Chondrocyte (in vitro differentiated cells): Measurements from ENCODE around the gene RPS6KB2. TPM values are rescaled to one million over a fixed set of nuclear protein-coding genes. Genes with fewer than 3 reads are reported as not detected.

Experiments used
- DNase-seq: peaks from one replicate; pipeline ENCODE4 v3.0.0; 2021; ENCODE audit warnings: mixed read lengths, low spot score
- H3K27ac Mint-ChIP-seq: one replicate; pipeline ENCODE4 v1.8.0; 2021; ENCODE audit warnings: mild to moderate bottlenecking, moderate library complexity, mixed read lengths; ENCODE audit not compliant: unreplicated experiment
- H3K27me3 Mint-ChIP-seq: 2 replicates; pipeline ENCODE4 v1.8.0; 2021; ENCODE audit warnings: low read depth, mixed read lengths
- H3K36me3 Mint-ChIP-seq: 2 replicates; pipeline ENCODE4 v1.8.0; 2021; ENCODE audit warnings: low read depth, mixed read lengths
- H3K4me1 Mint-ChIP-seq: 2 replicates; pipeline ENCODE4 v1.8.0; 2021; ENCODE audit warnings: low read depth, mild to moderate bottlenecking, mixed read lengths
- H3K4me3 Mint-ChIP-seq: one replicate; pipeline ENCODE4 v1.8.0; 2021; ENCODE audit warnings: mild to moderate bottlenecking, moderate library complexity, mixed read lengths; ENCODE audit not compliant: unreplicated experiment
- H3K9me3 Mint-ChIP-seq: 2 replicates; pipeline ENCODE4 v1.8.0; 2021; ENCODE audit warnings: low read depth, mixed read lengths
- total RNA-seq: library from RNA; stranded (reverse); gene quantifications from 3 replicates; pipeline ENCODE4 v1.2.1, GENCODE V29; 2021
- TF ChIP-seq, protein P1 (sequence below): fragments of 200-600 bp; sonication (generic); IDR thresholded peaks from 2 replicates; pipeline ENCODE4 v1.5.0; 2021; ENCODE audit warnings: antibody characterized with exemption, mild to moderate bottlenecking, moderate library complexity

Gene RPS6KB2
- total RNA-seq, 1 donor from 2014 or later: 42.3 TPM

DNA sequence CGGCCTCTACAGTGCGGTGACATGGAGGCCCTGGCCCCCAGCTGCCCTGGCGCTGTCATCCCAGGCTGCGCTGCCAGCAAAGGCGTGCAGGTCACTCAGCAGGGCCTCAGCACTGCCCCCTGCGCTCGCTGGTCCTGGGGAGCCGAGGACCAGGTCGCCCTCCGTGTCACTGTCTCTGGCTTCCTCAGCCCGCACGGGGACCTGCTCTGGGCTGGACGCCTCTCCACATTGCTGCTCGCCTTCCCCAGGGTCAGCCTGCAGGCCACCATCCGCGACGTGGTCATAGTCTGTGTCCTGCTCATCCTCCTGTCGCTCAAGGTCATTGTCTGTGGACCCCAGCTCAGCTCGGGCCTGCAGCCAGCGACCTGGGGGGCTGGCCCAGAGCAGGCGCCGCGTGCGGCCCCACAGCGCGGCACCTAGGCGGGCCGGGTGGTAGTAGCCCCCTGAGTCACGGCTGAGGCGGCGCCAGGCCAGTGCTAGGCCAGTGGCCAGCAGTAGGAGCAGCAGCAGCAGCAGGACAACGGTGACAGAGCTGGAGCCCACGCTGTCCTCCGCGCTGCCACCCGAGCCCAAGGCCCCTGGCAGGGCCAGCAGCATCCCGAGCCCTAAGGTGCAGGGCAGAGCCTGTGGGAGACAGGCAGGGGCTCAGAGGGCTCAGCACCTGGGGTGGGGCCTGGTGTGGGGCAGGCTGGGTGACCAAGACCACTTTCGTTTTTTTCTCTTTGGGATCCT lies 7.6 kb downstream of the RPS6KB2 start:
- TF ChIP-seq, protein P1, sequence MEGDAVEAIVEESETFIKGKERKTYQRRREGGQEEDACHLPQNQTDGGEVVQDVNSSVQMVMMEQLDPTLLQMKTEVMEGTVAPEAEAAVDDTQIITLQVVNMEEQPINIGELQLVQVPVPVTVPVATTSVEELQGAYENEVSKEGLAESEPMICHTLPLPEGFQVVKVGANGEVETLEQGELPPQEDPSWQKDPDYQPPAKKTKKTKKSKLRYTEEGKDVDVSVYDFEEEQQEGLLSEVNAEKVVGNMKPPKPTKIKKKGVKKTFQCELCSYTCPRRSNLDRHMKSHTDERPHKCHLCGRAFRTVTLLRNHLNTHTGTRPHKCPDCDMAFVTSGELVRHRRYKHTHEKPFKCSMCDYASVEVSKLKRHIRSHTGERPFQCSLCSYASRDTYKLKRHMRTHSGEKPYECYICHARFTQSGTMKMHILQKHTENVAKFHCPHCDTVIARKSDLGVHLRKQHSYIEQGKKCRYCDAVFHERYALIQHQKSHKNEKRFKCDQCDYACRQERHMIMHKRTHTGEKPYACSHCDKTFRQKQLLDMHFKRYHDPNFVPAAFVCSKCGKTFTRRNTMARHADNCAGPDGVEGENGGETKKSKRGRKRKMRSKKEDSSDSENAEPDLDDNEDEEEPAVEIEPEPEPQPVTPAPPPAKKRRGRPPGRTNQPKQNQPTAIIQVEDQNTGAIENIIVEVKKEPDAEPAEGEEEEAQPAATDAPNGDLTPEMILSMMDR: no peak
- Mint-ChIP-seq H3K9me3 (no peaks in the 10 kb centered on the region), H3K4me3 (no peak overlapping the region), H3K36me3 (no peaks in the 10 kb centered on the region), H3K4me1 (peaks cover 16% of the 10 kb centered on the region), H3K27me3 (no peaks in the 10 kb centered on the region), H3K27ac (no peak overlapping the region)
- peak; percentile 92 for DNase-seq

DNA sequence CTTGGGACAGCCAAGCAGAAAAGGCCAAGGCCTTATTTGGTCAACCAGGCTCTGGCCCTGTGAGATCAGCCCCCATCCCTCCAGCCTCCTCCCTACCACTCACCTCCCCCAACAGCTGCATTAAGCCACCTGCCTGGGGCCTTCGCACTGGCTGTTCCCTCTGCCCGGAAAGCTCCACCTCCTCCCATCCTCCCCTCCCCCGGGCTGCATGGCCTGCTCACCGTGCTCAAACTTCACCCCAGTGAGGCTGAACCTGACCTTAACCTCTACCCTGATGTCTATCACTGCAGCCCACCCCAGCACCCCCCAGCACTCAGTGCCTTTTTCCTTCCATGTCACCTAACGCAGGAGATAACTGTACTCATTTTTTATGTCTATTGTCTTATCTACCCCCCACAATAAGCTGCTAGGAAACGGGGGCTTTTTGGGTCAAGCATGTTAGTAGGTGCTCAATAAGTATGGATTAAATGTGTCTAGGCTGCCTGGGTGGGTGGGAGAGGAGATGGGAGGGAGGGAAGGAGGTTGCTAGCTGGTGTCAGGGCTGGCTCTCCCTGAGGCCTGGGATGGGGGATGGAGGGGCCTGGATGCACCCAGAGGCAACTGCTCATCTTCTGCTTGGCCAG lies 8.3 kb downstream of the RPS6KB2 start:
- Mint-ChIP-seq H3K9me3 (no peaks in the 10 kb centered on the region), H3K4me3 (no peak overlapping the region), H3K27me3 (no peaks in the 10 kb centered on the region), H3K27ac (peak overlapping the region; percentile 61), H3K4me1 (peaks cover 16% of the 10 kb centered on the region), H3K36me3 (no peaks in the 10 kb centered on the region)
- TF ChIP-seq, protein P1: no peak
- no peak for DNase-seq

DNA sequence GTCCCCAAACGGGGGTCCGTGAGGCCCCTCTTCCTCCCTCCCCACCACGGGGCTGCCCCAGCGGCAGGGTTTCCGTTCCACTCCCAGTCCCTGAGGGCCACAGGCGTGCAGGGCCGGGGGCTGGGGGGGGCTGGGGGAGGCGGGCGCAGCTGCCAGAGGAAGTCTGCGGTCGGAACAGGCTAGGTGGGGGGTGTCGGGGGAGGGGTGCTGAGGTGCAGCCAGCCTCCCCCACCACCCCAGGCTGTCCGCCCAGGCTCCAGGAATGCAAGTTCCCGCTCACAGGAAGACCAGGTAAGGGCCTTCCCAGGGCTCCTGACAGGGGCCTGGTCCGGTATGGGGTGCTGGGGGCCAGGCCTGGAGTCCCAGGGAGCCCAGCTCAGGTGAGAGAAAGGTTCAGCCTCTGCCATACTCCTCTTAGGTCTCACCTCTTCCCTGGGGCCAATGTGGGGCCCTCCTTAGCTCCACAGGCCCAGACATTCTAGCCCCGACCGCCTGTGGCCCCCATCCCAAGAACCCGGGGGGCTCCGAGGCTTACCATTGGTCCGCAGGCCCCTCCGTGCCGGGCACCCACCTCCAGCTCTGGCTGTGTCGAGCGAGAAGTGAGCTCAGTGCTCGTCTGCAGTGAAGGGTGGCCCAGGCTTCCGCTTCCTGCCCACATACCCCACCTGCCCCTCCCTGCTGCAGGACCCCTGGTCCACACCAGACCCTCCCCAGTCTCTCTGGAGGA lies 9.0 kb downstream of the RPS6KB2 start, which contains the start of gene PTPRCAP:
PTPRCAP (minus strand) TSS at position 601 of the 727 bp plus-strand sequence; CDS start at position 538, 63 bp downstream.
- Mint-ChIP-seq H3K36me3 (no peaks in the 10 kb centered on the region), H3K4me3 (no peak within 1 kb of the TSS), H3K27me3 (no peaks in the 10 kb centered on the region), H3K4me1 (peaks cover 21% of the 10 kb centered on the region), H3K9me3 (no peaks in the 10 kb centered on the region), H3K27ac (peak within 1 kb of the TSS; percentile 61)
- DNase-seq: peak; percentile 84
- TF ChIP-seq, protein P1: no peak

DNA sequence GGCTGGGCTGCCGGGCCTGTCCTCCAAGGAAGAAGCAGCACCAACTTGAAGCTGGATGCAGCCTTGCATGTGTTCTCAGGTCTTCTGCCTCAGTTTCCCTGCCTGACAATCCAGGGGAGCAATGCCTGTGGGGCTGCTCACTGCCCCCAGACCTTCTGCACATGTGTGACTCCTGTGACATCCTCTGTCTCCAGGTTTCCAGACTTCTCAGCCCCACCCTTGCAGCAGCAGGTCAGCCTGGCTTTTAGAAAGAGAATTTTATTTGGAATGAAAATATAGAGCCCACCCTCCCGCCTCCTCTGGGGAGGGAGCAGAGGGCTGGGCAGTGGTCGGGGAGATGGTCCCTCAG lies 9.5 kb downstream of the RPS6KB2 start:
- TF ChIP-seq, protein P1: no peak
- Mint-ChIP-seq H3K36me3 (no peaks in the 10 kb centered on the region), H3K27ac (peak overlapping the region; percentile 27), H3K4me1 (peaks cover 26% of the 10 kb centered on the region), H3K27me3 (no peaks in the 10 kb centered on the region), H3K9me3 (no peaks in the 10 kb centered on the region), H3K4me3 (no peak overlapping the region)
- no peak for DNase-seq

DNA sequence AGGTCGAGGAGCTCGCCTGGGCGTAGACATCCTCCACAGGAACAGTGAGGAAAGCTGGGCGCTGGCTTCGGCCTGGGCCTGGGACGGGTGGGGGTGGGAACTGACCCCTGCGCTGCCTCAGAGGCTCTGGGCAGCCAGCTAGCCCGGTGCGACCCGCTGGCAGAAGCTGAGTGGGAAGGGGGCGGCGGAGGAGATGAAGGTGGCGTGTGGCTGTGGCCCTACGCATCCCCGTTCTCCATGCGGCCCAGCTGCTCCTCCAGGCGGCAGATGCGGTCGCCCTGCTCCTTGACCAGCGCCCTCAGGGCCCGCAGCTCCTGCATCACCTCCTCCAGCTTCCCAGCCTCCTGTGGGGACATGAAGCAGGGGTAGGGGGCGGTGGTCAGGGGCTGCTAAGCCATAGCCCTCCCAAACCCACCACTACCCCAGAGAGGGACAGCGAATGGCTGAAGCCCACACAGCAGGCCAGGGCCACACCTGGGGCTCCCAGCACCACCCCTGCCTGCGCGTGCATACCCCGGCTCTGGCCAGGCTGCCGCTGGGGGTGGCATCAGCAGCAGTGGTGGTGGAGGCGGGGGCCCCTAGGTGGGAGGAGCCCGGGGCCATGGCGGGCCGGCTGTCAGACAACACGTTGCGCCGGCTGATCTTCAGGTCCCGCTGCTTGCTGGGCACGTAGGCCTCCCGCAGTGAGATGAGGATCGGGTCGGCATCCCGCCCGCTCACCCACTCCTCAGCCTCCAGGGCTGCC lies 10.0 kb downstream of the RPS6KB2 start:
- H3K27ac Mint-ChIP-seq: peak overlapping the region; percentile 17
- H3K4me1 Mint-ChIP-seq: peaks cover 28% of the 10 kb centered on the region
- TF ChIP-seq, protein P1: no peak
- peak; percentile 93 for DNase-seq
- H3K4me3 Mint-ChIP-seq: no peak overlapping the region
- H3K36me3 Mint-ChIP-seq: no peaks in the 10 kb centered on the region
- no peaks in the 10 kb centered on the region for H3K27me3 Mint-ChIP-seq
- H3K9me3 Mint-ChIP-seq: no peaks in the 10 kb centered on the region
